A549 (cell line): ENCODE results near the gene QRICH2.

ENCODE experiments used
- ATOH8 ChIP-seq: fragments of 250-450 bp; sonication (Bioruptor Pico); IDR thresholded peaks from 2 replicates; pipeline ENCODE4 v1.5.0; 2020; ENCODE audit warnings: low read depth, mild to moderate bottlenecking, moderate library complexity
- CTCF ChIP-seq: fragments of >200 bp; sonication (Bioruptor Twin); formaldehyde crosslinking; IDR thresholded peaks from 3 replicates; pipeline ENCODE4 v1.5.1; 2016
- ESRRA ChIP-seq: fragments of 150-350 bp; IDR thresholded peaks from 2 replicates; pipeline ENCODE4 v1.6.1; 2014; ENCODE audit warnings: mild to moderate bottlenecking, low read length, borderline replicate concordance
- JUN ChIP-seq, 2 experiments: fragments of >200 bp; sonication (Bioruptor Twin); formaldehyde crosslinking; IDR thresholded peaks; 2 replicates in 1 of 2; 3 replicates in 1 of 2; pipeline ENCODE4 v1.6.1; 2016 to 2017
- KDM1A ChIP-seq: fragments of 200-600 bp; sonication (generic); IDR thresholded peaks from 2 replicates; pipeline ENCODE4 v1.6.1; 2016; ENCODE audit warnings: low read depth, mild to moderate bottlenecking
- MYC ChIP-seq: IDR thresholded peaks from 2 replicates; pipeline ENCODE4 v1.6.1; 2012; ENCODE audit warnings: mild to moderate bottlenecking, inconsistent platforms, low read length, improper control_type of control experiment, borderline replicate concordance
- PBX3 ChIP-seq: IDR thresholded peaks from 2 replicates; pipeline ENCODE4 v1.6.1; 2012
- POLR2A ChIP-seq: IDR thresholded peaks from 2 replicates; pipeline ENCODE4 v1.6.1; 2012; ENCODE audit warnings: mild to moderate bottlenecking, low read length
- RARB ChIP-seq: fragments of 250-450 bp; sonication (Bioruptor Pico); IDR thresholded peaks from 2 replicates; pipeline ENCODE4 v1.8.0; 2021; ENCODE audit warnings: mild to moderate bottlenecking, moderate library complexity
- USF2 ChIP-seq: fragments of 450-650 bp; IDR thresholded peaks from 2 replicates; pipeline ENCODE4 v1.6.1; 2014; ENCODE audit warnings: antibody characterized with exemption

GRCh38 chr17:76250141-76250540 is 57.9 kb downstream of the QRICH2 start:
- TF ChIP-seq PBX3 = no peak
- TF ChIP-seq CTCF = no peak
- no peak for TF ChIP-seq JUN (IDR thresholded peaks at IDR 0.05)
- no peak for TF ChIP-seq ATOH8 (CRISPR knock-in tag)
- TF ChIP-seq MYC = no peak
- no peak for TF ChIP-seq USF2
- no peak for TF ChIP-seq POLR2A
- TF ChIP-seq ESRRA = no peak
- no peak for TF ChIP-seq KDM1A
- no peak for TF ChIP-seq RARB (CRISPR knock-in tag)
